GM12891 (cell line): ENCODE results near the gene IST1.

ENCODE experiments used
- POLR2A ChIP-seq: IDR thresholded peaks from 2 replicates; pipeline ENCODE4 v1.6.1; 2011; ENCODE audit warnings: low read depth, low read length, control low read depth
- POLR2AphosphoS5 ChIP-seq: IDR thresholded peaks from 2 replicates; pipeline ENCODE4 v1.6.1; 2011; ENCODE audit warnings: low read depth, low read length, control low read depth

- TF ChIP-seq POLR2AphosphoS5: no peak
- no peak for TF ChIP-seq POLR2A
These were observed 8.3 kb downstream of the IST1 start for GRCh38 chr16:71903608-71904007.
